GDM1 (cell line): ENCODE results near the gene RAET1G.
"Not testable (repeated sequence)": the region's sequence is repeated elsewhere in the genome, so short reads cannot be mapped to it uniquely, and the experiment has no call there.

ENCODE experiments used
- DNase-seq: peaks from one replicate; lab custom pipeline; 2025; lab: John Stamatoyannopoulos, UW

Gene RAET1G

DNA sequence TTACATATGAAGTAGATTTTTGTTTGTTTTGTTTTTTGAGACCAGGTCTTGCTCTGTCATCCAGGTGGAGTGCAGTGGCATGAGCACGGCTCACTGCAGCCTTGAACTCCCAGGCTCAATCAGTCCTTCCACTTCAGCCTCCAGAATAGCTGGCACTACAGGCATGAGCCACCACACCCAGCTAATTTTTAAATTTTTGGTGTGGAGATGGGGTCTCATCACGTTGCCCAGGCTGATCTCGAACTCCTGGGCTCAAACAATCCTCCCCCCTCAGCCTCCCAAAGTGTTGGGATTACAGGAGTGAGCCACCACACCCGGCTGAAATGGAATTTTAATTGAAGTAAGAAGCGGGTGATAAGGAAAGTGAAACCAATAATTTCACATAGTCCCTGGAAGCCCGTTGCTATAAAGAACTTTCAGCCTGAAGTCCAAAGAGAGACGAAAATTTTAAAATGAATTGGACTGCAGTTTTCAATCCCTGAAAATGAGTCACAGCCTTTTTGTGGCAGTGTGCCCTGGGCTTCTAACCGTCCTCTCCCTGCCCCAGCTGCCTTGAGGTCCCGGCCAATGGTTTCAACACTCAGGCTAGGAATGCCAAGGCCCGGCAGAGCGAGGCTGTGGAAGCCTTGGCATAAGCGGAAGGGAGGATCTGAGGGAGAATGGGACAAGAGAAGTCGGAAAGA lies 25.8 kb downstream of the RAET1G start:
- DNase-seq: no peak

DNA sequence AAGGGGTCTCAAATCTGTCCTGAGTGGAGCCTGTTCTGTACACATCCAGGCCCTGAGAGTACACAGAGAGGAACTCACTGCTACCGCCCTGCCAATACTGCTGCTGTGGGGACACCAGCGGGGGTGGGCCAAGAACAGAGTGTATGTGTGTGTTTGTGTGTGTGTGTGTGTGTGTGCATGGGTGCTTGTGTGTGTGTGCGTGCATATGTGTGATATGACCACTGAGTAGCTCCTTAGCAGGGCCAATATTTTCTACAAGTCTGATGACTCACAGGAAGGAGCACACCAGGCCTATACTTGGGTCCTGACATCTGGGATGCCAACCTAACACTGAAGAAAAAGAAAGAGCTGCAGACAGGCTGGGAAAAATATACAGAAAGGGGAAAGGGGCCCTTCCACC lies 26.4 kb downstream of the RAET1G start:
- DNase-seq: no peak

- peak; percentile 49 for DNase-seq
These were observed 27.1 kb downstream of the RAET1G start for GRCh38 chr6:149895833-149896271.

- no peak for DNase-seq
These were observed 27.8 kb downstream of the RAET1G start for GRCh38 chr6:149895048-149895590.

DNA sequence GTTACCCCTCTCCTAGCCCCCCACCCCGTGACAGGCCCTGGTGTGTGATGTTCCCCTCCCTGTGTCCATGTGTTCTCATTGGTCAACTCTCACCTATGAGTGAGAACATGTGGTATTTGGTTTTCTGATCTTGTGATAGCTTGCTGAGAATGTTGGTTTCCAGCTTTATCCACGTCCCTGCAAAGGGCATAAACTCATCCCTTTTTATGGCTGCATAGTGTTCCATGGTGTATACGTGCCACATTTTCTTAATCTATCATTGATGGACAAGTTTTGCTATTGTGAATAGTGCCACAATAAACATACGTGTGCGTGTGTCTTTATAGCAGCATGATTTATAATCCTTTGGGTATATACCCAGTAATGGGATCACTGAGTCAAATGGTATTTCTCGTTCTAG lies 31.1 kb downstream of the RAET1G start:
- DNase-seq: not testable (repeated sequence)

- no peak for DNase-seq
These were observed 31.7 kb downstream of the RAET1G start for GRCh38 chr6:149891259-149891658.

GRCh38 chr6:149890629-149891045 lies 32.3 kb downstream of the RAET1G start:
- DNase-seq: no peak

DNA sequence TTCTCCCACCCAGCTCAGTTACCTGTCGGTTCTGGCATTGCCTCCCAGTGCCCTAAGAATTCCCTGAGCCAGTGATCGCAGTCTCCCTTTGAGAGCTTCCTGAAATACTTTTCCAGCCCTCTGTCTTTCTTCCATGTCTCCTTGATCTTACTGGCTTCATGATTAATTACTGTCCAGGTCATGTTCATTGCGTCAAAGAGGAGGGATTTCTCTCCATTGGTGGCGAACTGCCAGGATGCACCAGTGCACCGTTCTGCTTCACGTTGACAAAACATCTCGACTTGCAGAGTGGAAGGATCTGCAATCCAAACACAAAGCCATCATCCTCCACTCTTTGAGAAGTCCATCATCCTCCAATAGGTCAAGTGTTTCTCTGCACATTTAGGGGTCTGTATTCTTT lies 33.6 kb downstream of the RAET1G start:
- DNase-seq: no peak

DNA sequence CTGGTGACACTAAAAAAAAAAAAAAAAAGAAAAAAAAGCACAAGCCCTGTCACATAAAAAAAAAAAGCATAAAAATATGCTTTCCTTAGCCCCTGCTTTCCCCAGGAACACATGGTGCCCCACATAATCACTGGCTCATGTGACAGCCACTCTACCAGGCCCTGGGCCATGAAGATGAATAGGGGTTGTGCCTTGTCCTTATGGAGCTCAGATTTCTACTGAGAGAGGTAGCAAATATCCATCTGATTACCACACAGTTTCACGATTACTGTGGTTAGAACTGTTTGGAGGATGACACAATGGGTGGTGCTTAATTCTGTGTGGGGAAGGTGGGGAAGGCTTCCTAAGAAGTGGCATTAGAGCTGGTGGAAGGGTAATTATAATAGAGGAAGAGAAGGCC lies 34.3 kb downstream of the RAET1G start:
- no peak for DNase-seq

- DNase-seq: no peak
These were observed 34.8 kb downstream of the RAET1G start for GRCh38 chr6:149888093-149888492.

- DNase-seq: no peak
These were observed 35.6 kb downstream of the RAET1G start for GRCh38 chr6:149887343-149887742.

GRCh38 chr6:149885888-149886287 lies 37.0 kb downstream of the RAET1G start:
- no peak for DNase-seq

DNA sequence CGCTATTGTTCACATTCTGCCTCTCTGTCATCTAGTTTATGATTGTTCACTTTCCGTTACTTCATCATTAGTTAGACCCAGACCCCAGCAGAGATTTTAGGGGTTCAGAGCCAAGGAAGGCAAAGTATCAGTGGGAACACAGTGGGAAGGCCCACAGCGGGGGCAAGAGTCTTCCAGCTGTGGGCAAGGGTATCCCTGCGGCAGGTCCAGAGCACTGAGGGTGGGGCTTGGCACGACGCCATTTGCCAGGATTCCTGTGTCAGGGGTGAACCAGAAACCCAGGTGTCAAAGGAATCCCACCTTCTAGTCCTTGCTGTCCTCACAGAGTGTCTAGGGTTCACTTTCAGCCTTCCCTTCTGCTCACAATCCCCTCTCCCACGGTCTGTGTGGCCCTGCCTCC lies 38.3 kb downstream of the RAET1G start:
- no peak for DNase-seq

DNA sequence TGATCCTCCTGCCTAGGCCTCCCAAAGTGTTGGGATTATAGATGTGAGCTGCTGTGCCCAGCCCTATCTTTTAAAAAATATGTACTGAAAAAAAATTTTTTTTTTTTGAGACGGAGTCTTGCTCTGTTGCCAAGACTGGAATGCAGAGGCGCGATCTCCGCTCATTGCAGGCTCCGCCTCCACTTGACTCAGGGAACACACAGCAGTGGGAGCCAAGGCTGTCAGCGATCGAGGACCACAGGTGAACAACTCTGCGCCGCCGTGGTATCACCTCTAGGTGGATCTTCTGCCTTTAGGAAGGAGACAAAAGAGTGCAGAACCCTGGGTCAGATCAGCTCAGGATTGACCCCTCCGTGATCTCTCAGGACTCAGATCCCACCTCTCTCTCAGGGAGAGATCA lies 38.7 kb downstream of the RAET1G start:
- no peak for DNase-seq

DNA sequence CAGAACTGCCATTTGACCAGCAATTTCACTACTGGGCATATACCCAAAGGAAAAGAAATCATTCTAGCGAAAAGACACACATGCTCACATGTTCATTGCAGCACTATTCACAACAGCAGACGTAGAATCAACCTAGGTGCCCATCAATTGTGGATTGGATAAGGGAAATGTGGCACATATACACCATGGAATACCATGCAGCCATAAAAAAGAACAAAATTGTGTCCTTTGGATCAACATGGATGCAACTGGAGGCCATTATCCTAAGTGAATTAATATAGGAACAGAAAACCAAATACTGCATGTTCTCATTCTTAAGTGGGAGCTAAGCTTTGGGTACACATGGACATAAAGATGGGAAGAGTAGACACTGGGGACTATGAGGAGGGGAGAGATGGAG lies 41.1 kb downstream of the RAET1G start:
- DNase-seq: no peak

DNA sequence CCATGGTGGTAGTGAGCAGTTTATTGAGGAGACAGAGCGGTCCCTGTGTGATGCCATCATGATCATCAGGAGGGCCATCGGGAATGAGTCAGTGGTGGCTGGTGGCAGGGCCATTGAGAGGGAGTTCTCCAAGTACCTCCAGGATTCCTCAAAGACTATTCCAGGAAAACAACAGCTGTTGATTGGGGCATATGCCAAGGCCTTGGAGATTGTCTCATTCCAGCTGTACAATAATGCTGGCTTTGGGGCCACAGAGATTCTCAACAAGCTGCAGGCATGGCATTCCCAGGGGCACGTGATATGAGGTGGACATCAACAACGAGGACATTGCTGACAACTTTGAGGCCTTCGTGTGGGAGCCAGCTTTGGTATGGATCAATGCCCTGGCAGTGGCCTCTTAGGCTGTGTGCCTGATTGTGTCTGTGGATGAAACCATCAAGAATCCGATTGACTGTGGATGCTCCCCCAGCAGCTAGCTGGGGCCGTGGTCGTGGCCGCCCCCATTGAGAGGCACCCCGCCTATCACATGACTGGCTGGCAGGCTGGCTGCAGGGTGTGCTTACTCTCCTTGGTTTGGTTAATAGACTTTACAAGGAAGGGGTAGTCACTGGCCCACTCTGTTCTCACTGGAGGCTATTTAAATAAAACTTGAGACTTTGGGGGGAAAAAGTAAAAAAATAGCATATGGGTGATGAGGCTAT lies 41.7 kb downstream of the RAET1G start:
- DNase-seq: no peak

DNA sequence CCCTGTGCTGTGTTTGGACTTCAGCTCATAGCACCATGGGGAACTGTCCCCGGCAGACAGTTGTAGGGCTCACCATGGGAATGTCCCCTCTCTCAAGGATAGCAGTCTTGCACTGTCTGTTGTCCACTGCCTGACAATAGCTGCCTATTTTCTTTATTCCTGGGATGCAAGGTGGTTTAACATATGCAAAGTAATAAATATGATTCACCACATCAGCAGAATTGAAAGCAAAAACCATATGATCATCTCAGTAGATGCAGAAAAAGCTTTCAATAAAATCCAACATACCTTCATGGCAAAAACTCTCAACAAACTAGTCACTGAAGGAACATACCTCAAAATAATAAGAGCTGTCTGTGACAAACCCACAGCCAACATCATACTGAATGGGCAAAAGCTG lies 45.3 kb downstream of the RAET1G start:
- DNase-seq: no peak

DNA sequence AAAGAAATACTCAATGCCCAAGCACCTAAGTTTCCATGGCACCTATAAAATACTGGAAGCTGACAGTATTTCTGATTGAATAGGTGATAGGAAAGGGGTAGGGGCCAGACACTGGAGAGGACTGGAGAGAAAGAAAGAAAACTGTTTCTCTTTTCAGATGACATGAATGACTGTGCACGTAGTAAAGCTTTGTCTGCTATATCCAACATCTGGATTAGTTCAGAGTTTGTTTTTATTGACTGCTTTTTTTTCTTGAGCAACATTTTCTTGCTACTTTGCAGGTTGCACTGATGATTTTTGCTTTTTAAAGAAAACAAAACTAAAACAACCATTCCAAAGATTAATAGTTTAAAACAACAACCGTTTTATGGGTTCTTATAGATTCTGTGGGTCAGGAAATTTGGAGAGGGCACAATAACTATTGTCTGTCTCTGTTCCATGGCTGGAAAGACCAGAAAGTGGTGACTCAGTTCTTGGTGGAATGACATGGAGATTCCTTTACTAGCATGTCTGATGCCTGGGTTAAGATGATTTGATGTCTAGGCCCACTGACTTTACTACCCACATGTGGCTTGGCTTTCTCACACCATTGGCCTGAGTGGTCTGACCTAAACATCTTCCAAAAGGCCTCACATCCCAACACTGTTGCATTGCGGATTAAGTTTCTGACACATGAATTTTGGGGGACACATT lies 46.5 kb downstream of the RAET1G start:
- no peak for DNase-seq

DNA sequence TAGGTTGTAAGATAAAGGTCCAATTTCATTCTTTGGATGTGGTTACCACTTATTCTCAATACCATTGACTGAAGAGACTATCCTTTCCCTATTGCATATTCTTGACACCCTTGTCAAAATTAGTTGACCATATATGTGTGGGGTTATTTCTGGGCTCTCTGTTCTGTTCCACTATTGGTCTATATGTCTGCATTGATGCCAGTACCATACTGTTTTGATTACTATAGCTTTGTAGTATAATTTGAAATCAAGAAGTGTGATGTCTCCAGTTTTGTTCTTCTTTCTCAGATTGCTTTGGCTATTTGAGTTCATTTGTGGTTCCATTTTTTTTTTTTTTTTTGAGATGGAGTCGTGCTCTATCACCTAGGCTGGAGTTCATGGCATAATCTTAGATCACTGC lies 50.7 kb downstream of the RAET1G start:
- DNase-seq: no peak

DNA sequence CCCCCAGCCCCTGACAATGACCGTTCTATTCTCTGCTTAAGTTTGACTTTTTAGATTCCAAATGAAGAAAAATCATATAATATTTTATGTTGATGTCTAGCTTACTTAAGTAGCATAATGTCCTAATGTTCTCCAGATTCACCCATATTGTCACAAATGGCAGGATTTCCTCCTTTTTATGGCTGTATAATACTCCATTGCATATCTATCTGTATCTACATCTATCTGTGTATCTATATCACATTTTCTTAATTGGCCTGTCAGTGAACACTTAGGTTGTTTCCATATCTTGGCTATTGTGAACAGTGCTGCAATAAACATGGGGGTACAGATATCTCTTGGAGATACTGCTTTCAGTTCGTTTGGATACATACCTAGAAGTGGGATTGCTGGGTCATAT lies 51.7 kb downstream of the RAET1G start:
- no peak for DNase-seq

- no peak for DNase-seq
These were observed 53.5 kb downstream of the RAET1G start for GRCh38 chr6:149869275-149869892.

- no peak for DNase-seq
These were observed 54.9 kb downstream of the RAET1G start for GRCh38 chr6:149867876-149868640.
